Left lung (tissue), 10 donors: ENCODE results near the gene SLC5A1. TPM values are rescaled to one million over a fixed set of nuclear protein-coding genes. Genes with fewer than 3 reads are reported as not detected.
"Not testable (repeated sequence)": the region's sequence is repeated elsewhere in the genome, so short reads cannot be mapped to it uniquely, and the experiment has no call there.

Source experiments
- ATAC-seq: fragments of 200-7000 bp; cut with Tn5 transposase; one replicate; pipeline ENCODE4 v1.9.1; 2020; ENCODE audit warnings: moderate library complexity
- DNase-seq, 4 donors: peaks; one replicate each; pipeline ENCODE4 v3.0.0-alpha.2; 2013 to 2020
- H3K27ac ChIP-seq, 2 donors: fragments of 200-600 bp; sonication (generic) in 1 of 2; one replicate each; pipeline versions ENCODE4 v1.5.0 to v1.8.0; 2020 to 2021
- H3K27me3 ChIP-seq, 2 donors: fragments of 200-600 bp; sonication (generic) in 1 of 2; one replicate each; pipeline versions ENCODE4 v1.5.0 to v1.8.0; 2020 to 2021
- H3K36me3 ChIP-seq, 2 donors: fragments of 200-600 bp; sonication (generic) in 1 of 2; one replicate each; pipeline versions ENCODE4 v1.5.0 to v1.8.0; 2020 to 2021
- H3K4me1 ChIP-seq, 2 donors: fragments of 200-600 bp; one replicate each; pipeline ENCODE4 v1.8.0; 2021
- H3K4me3 ChIP-seq, 2 donors: fragments of 200-600 bp; sonication (generic) in 1 of 2; one replicate each; pipeline versions ENCODE4 v1.5.0 to v1.8.0; 2020 to 2021; ENCODE audit warnings: mild to moderate bottlenecking in 1 of 2
- H3K9me3 ChIP-seq, 2 donors: fragments of 200-600 bp; sonication (generic) in 1 of 2; one replicate each; pipeline versions ENCODE4 v1.5.0 to v1.8.0; 2020 to 2021
- intact Hi-C, 2 donors: fragments of 100-400 bp; cut with DNase I; formaldehyde crosslinking; loops; one replicate each; pipeline versions ENCODE4 v1.11.2 to v1.14.2; 2022
- polyA plus RNA-seq, 6 donors: library from polyadenylated mRNA; unstranded; fragments of 120-200 nt; gene quantifications; one replicate each; pipeline ENCODE4 v1.2.1, GENCODE V29; 2013; ENCODE audit not compliant: insufficient read length in 6 of 6
- total RNA-seq, 2 donors: library from RNA; stranded (reverse); fragmentation: NEBNext Ultra II Directional; extraction: Animal tissue kit (Norgen Biotek cat#: 25700); gene quantifications; one replicate each; pipeline ENCODE4 v1.2.1, GENCODE V29; 2021
- TF ChIP-seq, protein P1 (sequence below), 2 donors: fragments of 200-600 bp; sonication (generic) in 1 of 2; IDR thresholded peaks; one replicate each; pipeline versions ENCODE4 v1.5.0 to v1.8.0; 2021; ENCODE audit warnings: antibody characterized with exemption in 2 of 2
- donor health status: DM: no; HTN: yes; CAD: no.
- donor health status: DM: no; HTN: no; CAD: no.

Gene SLC5A1
- total and polyA plus RNA-seq, 8 donors = 0.26 to 1.1 (median 0.50) TPM

DNA sequence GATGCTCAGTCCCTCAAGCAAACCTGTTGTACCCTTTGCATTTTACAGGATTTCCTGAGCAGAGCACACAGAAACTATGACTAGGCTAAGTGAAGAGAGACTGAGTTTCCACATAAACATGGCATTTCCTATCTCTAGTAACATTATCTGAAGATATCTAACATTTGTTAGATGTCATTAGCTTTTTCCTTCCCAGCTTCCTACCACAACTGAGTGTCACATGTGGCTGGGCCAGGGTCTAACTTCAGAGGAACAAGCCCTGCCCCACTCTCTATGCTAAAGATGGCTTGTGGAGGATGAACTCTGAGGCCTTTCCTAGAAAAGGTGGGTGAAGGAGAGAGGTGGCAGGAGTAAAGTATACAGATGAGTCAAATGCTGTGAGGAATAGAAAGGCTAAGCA lies 99.5 kb downstream of the SLC5A1 start:
- Histone ChIP-seq H3K36me3 (no peaks in the 10 kb centered on the region), H3K4me1 (peaks cover 0 to 15% of the 10 kb centered on the region in 2 donors), H3K27me3 (peaks cover 0 to 3% of the 10 kb centered on the region in 2 donors), H3K27ac (peak overlapping the region in 1 of 2 donors; percentile 8), H3K4me3 (no peak overlapping the region), H3K9me3 (peaks cover 0 to 3% of the 10 kb centered on the region in 2 donors)
- TF ChIP-seq, protein P1, sequence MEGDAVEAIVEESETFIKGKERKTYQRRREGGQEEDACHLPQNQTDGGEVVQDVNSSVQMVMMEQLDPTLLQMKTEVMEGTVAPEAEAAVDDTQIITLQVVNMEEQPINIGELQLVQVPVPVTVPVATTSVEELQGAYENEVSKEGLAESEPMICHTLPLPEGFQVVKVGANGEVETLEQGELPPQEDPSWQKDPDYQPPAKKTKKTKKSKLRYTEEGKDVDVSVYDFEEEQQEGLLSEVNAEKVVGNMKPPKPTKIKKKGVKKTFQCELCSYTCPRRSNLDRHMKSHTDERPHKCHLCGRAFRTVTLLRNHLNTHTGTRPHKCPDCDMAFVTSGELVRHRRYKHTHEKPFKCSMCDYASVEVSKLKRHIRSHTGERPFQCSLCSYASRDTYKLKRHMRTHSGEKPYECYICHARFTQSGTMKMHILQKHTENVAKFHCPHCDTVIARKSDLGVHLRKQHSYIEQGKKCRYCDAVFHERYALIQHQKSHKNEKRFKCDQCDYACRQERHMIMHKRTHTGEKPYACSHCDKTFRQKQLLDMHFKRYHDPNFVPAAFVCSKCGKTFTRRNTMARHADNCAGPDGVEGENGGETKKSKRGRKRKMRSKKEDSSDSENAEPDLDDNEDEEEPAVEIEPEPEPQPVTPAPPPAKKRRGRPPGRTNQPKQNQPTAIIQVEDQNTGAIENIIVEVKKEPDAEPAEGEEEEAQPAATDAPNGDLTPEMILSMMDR (IDR thresholded peaks at IDR 0.05) = no peak
- intact Hi-C loops = no loop called here
- DNase-seq (no peak), ATAC-seq (no peak)

DNA sequence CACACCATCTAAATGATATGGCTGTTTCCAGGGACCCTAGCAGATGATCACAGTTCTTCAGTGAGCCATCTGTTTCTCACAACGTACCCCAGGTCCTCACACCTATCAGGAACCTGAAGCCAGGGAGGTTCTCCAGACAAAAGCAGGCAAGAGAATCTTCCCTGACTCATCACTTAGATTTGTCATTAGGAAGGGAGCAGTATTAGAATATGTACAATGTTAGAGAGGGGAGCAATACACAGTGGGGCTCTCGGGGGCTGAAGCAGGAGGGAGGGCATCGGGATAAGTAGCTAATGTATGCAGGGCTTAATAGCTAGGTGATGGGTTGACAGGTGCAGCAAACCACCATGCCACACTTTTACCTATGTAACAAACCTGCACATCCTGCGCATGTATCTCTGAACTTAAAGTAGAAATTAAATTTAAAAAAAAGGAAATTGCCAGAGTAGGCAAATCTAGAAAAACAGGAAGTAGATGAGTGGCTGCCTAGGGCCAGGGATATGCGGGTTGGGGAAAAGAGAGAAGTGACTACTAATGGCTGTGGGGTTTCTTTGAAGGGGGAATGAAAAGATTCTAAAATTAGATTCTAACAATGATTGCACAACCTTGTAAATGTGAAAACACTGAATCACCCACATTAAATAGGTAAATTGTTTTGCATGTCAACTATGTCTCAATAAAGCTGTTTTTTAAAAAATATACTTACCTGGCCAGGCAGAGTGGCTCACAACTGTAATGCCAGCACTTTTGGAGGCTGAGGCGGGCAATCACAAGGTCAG lies 101.6 kb downstream of the SLC5A1 start:
- ATAC-seq (peak; percentile 67), DNase-seq (no peak)
- Histone ChIP-seq H3K27ac (no peak overlapping the region), H3K27me3 (no peaks in the 10 kb centered on the region), H3K36me3 (no peaks in the 10 kb centered on the region), H3K4me1 (peaks cover 0 to 7% of the 10 kb centered on the region in 2 donors), H3K9me3 (peaks cover 0 to 3% of the 10 kb centered on the region in 2 donors), H3K4me3 (no peak overlapping the region)
- TF ChIP-seq, protein P1 (IDR thresholded peaks at IDR 0.05) = no peak
- intact Hi-C loops = no loop called here

DNA sequence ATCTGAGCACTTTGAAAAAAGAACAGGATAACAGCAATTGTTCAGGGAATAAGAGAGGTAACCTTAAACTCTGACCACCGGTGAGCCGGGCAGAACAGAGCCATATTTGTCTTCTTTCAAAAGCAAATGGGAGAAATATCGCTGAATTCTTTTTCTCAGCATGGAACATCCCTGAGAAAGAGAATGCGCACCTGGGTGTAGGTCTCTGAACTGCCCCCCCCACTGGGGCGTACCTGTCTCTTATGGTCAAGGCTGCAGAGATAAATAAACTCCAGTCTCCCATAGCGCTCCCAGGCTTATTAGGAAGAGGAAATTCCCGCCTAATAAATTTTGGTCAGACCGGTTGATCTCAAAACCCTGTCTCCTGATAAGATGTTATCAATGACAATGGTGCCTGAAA lies 104.1 kb downstream of the SLC5A1 start:
- not testable (repeated sequence) for H3K4me3 ChIP-seq, H3K4me1 ChIP-seq

DNA sequence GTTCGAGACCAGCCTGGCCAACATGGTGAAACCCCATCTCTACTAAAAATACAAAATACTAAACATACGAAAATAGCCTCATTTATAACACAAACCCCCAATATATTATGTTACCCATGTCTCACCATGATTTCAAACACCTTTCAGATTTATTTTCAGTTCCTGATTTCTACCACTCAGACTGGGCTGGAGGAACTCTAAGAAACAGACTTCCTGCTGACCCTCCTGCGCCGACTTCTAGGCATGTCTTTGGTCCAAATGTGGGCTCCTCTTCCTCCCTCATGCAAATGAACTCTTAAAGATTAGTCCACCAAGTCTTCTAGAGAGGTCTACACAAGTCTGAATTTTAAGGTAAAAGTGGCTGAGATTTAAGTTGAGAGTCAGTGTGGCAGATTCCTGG lies 105.3 kb downstream of the SLC5A1 start:
- H3K4me3 ChIP-seq, ATAC-seq, H3K4me1 ChIP-seq, H3K27ac ChIP-seq, intact Hi-C loops, H3K36me3 ChIP-seq, DNase-seq, H3K27me3 ChIP-seq, H3K9me3 ChIP-seq: not testable (repeated sequence)

More for the DNA sequence above, 104.1 kb downstream of the SLC5A1 start:
- DNase-seq, H3K27ac ChIP-seq, H3K36me3 ChIP-seq, ATAC-seq, H3K27me3 ChIP-seq, intact Hi-C loops, H3K9me3 ChIP-seq: not testable (repeated sequence)

DNA sequence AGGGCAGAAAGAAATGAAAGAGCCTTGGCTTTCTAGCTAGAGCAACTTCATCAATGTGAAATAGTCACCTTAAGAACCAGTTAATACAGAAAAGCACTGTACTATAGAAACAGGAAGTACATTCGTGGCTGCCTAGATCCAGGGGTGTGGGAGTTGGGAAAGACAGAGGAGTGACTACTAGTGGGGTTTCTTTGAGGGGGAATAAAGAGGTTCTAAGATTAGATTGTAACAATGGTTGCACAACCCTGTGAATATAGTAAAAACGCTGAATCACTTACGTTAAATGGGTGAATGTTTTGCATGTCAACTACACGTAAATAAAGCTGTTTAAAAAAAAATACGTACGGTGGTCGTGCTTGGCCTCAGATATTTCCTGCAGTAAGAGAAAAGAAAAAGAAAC lies 107.6 kb downstream of the SLC5A1 start:
- ATAC-seq, H3K4me1 ChIP-seq, H3K27ac ChIP-seq: not testable (repeated sequence)

DNA sequence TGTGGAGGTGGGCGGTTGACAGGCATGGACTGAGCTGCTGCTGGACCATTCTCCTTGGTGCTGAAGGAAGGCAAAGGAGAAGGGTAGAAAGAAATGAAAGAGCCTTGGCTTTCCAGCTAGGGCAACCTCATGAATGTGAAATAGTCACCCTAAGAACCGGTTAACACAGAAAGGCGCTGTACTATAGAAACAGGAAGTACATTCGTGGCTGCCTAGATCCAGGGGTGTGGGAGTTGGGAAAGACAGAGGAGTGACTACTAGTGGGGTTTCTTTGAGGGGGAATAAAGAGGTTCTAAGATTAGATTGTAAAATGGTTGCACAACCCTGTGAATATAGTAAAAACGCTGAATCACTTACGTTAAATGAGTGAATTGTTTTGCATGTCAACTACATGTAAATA lies 108.6 kb downstream of the SLC5A1 start:
- DNase-seq, H3K9me3 ChIP-seq, H3K27ac ChIP-seq, ATAC-seq, H3K36me3 ChIP-seq, H3K4me1 ChIP-seq, H3K27me3 ChIP-seq, intact Hi-C loops, H3K4me3 ChIP-seq: not testable (repeated sequence)

More for the DNA sequence above, 107.6 kb downstream of the SLC5A1 start:
- H3K36me3 ChIP-seq, H3K4me3 ChIP-seq, H3K27me3 ChIP-seq, DNase-seq, H3K9me3 ChIP-seq, intact Hi-C loops: not testable (repeated sequence)

DNA sequence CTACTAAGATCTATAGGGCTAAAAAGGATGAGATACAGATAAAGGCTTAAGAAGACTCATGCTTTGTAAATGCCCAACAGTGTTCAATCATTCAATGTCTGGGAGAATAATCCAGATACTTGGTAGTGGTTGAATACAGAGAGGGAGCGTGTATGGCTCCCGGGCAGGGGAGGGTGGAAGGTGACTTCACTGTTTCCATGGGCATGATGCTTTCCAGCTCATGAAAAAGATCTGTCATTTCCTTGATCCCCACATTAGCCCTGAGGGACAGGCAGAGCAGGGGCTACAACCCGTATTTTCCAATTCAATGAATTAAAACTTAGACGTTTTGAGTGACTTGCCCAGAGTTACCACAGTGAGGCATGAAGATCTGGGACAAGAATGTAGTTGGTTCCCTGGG lies 111.7 kb downstream of the SLC5A1 start:
- H3K4me3 ChIP-seq, H3K27ac ChIP-seq, H3K27me3 ChIP-seq, H3K9me3 ChIP-seq, ATAC-seq, H3K36me3 ChIP-seq, intact Hi-C loops, DNase-seq, H3K4me1 ChIP-seq: not testable (repeated sequence)

DNA sequence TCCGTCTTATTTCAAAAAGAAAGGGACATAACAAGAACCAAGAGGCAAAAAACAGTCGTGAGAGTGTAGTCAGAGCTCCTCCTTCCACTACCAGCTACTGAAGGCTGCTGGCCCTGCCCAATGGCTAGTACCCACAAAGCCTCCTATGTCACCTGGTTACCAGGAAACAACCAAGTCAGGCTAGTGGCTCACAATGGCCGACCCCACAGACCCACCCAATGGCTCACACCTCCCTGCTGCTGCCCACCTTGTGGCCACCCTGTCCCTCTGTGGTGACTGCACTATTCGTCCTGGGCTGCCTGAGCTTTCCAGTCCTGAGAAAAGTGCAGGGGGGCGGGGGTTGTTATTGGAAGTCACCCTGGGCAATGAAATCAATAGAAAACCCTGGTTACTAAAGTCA lies 114.6 kb downstream of the SLC5A1 start:
- H3K9me3 ChIP-seq, intact Hi-C loops, ATAC-seq, H3K36me3 ChIP-seq, H3K4me1 ChIP-seq, H3K27me3 ChIP-seq, H3K27ac ChIP-seq, DNase-seq, H3K4me3 ChIP-seq: not testable (repeated sequence)
